HCT116 (cell line): Measurements from ENCODE around the gene HIGD1A. TPM values are rescaled to one million over a fixed set of nuclear protein-coding genes. Genes with fewer than 3 reads are reported as not detected.

Experiments used
- ATAC-seq: fragments of 200-7000 bp; cut with Tn5 transposase; 2 replicates; pipeline ENCODE4 v1.9.1; 2020; ENCODE audit warnings: mild to moderate bottlenecking, moderate library complexity
- BruUV-seq: library from RNA; stranded (reverse); fragments of 400-500 nt; replicated peaks from 2 replicates; lab custom pipeline; 2021; lab: Mats Ljungman, UMichigan
- CTCF ChIA-PET: fragments of 300-600 bp; sonication (Branson Sonifier 250); formaldehyde crosslinking; loops from one replicate; lab custom pipeline; 2021; ENCODE audit warnings: antibody characterized with exemption; lab: Charles Lee
- POLR2A ChIA-PET: fragments of 300-600, 350-600 bp; sonication (Branson Sonifier 250); formaldehyde crosslinking; loops from one replicate; lab custom pipeline; 2021; ENCODE audit warnings: antibody characterized with exemption; lab: Charles Lee
- RAD21 ChIA-PET, 2 experiments: fragments of 300-600 bp; sonication (Branson Sonifier 250); formaldehyde crosslinking; loops; one replicate each; lab custom pipeline; 2023; ENCODE audit warnings: low total read pairs in 2 of 2; ENCODE audit not compliant: uncharacterized antibody in 2 of 2, unreplicated experiment in 2 of 2, low non-redundant PET in 1 of 2; lab: Charles Lee
- DNase-seq: peaks from one replicate; pipeline ENCODE4 v3.0.0-alpha.2; 2010; ENCODE audit warnings: low read depth, low spot score
- H2AFZ ChIP-seq: fragments of 200-600 bp; shearing (Covaris generic), sonication (generic); 2 replicates; pipeline ENCODE4 v1.6.1; 2017; ENCODE audit warnings: low read depth, mixed run types, mixed read lengths, antibody characterized with exemption, low read length; ENCODE audit not compliant: poor library complexity, severe bottlenecking
- H3K27ac ChIP-seq: 2 replicates; pipeline ENCODE4 v1.5.1; 2012; ENCODE audit warnings: low read depth, low read length
- H3K27me3 ChIP-seq: fragments of 200-600 bp; sonication (generic); 2 replicates; pipeline ENCODE4 v1.6.1; 2016; ENCODE audit warnings: mixed run types, low read length, mixed read lengths; ENCODE audit not compliant: insufficient read depth
- H3K36me3 ChIP-seq, 2 experiments: fragments of 200-500 bp in 1 of 2; fragments of 200-600 bp in 1 of 2; sonication (Bioruptor generic) in 1 of 2; sonication (generic) in 1 of 2; 2 replicates each; pipeline versions ENCODE4 v1.5.1 to v1.6.1; 2014 to 2016; ENCODE audit warnings: low read length in 2 of 2, inconsistent platforms in 1 of 2, mixed read lengths in 1 of 2, mixed run types in 1 of 2; ENCODE audit not compliant: insufficient read depth in 2 of 2, control insufficient read depth in 1 of 2
- H3K4me1 ChIP-seq, 2 experiments: fragments of 200-600 bp in 1 of 2; sonication (generic) in 1 of 2; 2 replicates each; pipeline versions ENCODE4 v1.5.1 to v1.6.1; 2012 to 2017; ENCODE audit warnings: low read length in 2 of 2, inconsistent platforms in 1 of 2, mild to moderate bottlenecking in 1 of 2, mixed read lengths in 1 of 2, mixed run types in 1 of 2, moderate library complexity in 1 of 2; ENCODE audit not compliant: insufficient read depth in 2 of 2, control insufficient read depth in 1 of 2
- H3K4me2 ChIP-seq: fragments of 200-600 bp; sonication (generic); 2 replicates; pipeline ENCODE4 v1.6.1; 2017; ENCODE audit warnings: mixed run types, low read length, mixed read lengths
- H3K4me3 ChIP-seq, 2 experiments: fragments of 200-600 bp in 1 of 2; sonication (generic) in 1 of 2; replicated peaks in 1 of 2; 2 replicates each; pipeline ENCODE4 v1.5.1; 2011 to 2016; ENCODE audit warnings: low read length in 2 of 2, control low read depth in 1 of 2, low read depth in 1 of 2, mild to moderate bottlenecking in 1 of 2, mixed read lengths in 1 of 2, mixed run types in 1 of 2
- H3K79me2 ChIP-seq: fragments of 200-600 bp; sonication (generic); 2 replicates; pipeline ENCODE4 v1.6.1; 2017; ENCODE audit warnings: mild to moderate bottlenecking, mixed run types, low read length, moderate library complexity, mixed read lengths; ENCODE audit not compliant: insufficient read depth
- H3K9ac ChIP-seq: fragments of 200-600 bp; sonication (generic); 2 replicates; pipeline ENCODE4 v1.6.1; 2016; ENCODE audit warnings: low read length, mixed read lengths
- H3K9me2 ChIP-seq: fragments of 200-600 bp; sonication (generic), shearing (Covaris generic); 2 replicates; pipeline ENCODE4 v1.6.1; 2017; ENCODE audit warnings: mixed run types, mild to moderate bottlenecking, moderate library complexity; ENCODE audit not compliant: insufficient read depth
- H3K9me3 ChIP-seq, 2 experiments: fragments of 200-500 bp in 1 of 2; fragments of 200-600 bp in 1 of 2; sonication (Bioruptor generic) in 1 of 2; sonication (generic) in 1 of 2; 2 replicates each; pipeline ENCODE4 v1.6.1; 2014 to 2017; ENCODE audit warnings: low read length in 2 of 2, mixed read lengths in 2 of 2, inconsistent platforms in 1 of 2, low read depth in 1 of 2, mild to moderate bottlenecking in 1 of 2, mixed run types in 1 of 2, moderate library complexity in 1 of 2; ENCODE audit not compliant: control insufficient read depth in 1 of 2, insufficient read depth in 1 of 2
- H4K20me1 ChIP-seq: fragments of 200-600 bp; sonication (generic), shearing (Covaris generic); 2 replicates; pipeline ENCODE4 v1.6.1; 2017; ENCODE audit warnings: mixed run types, mild to moderate bottlenecking, moderate library complexity; ENCODE audit not compliant: insufficient read depth
- CEBPB ChIP-seq: IDR thresholded peaks from 2 replicates; pipeline ENCODE4 v1.6.1; 2012; ENCODE audit warnings: low read depth
- EGR1 ChIP-seq: IDR thresholded peaks from 2 replicates; pipeline ENCODE4 v1.6.1; 2012; ENCODE audit warnings: low read depth
- POLR2A ChIP-seq: IDR thresholded peaks from 2 replicates; pipeline ENCODE4 v1.7.0; 2011; ENCODE audit warnings: borderline replicate concordance; ENCODE audit not compliant: insufficient read depth, insufficient read length; ENCODE audit errors: extremely low read depth
- ZNF274 ChIP-seq: fragments of 200-500 bp; sonication (Bioruptor generic); IDR thresholded peaks from 2 replicates; pipeline ENCODE4 v1.6.1; 2014; ENCODE audit warnings: mild to moderate bottlenecking, low read depth, low read length, inconsistent platforms
- intact Hi-C: fragments of 100-400 bp; cut with micrococcal nuclease; formaldehyde crosslinking; loops from 2 replicates; pipeline ENCODE4 v1.10.0; 2022
- total RNA-seq: library from RNA; stranded (reverse); gene quantifications from one replicate; pipeline ENCODE4 v1.2.1, GENCODE V29; 2021; ENCODE audit not compliant: unreplicated experiment
- TF ChIP-seq, protein P1 (sequence below): IDR thresholded peaks from 2 replicates; pipeline ENCODE4 v1.6.1; 2012

Gene HIGD1A
- total RNA-seq, 1 experiment from 2014 or later: 71.2 TPM

DNA sequence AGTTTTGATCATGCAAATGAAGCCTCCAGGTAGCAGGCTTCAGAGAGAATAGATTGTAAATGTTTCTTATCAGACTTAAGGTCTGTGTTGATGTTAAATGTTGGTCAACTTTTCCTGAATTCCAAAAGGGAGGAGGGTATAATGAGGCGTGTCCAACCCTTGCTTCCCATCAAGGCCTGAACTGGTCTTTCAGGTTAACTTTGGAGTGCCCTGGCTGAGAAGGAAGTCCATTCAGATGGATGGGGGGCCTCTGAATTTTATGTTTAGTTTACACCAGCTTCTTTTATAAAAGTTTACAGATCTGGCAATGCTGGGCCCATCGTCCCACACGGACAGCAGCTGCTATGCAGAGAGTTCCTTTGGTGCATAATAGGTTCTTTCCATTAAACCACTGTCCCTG is 40.2 kb downstream of the HIGD1A start:
- H3K36me3 ChIP-seq: no peaks in the 10 kb centered on the region
- TF ChIP-seq EGR1 (no peak), POLR2A (no peak), ZNF274 (no peak)
- TF ChIP-seq, protein P1, sequence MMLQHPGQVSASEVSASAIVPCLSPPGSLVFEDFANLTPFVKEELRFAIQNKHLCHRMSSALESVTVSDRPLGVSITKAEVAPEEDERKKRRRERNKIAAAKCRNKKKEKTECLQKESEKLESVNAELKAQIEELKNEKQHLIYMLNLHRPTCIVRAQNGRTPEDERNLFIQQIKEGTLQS: no peak
- TF ChIP-seq, all 23 proteins: peak for 0
- DNase-seq (no peak), ATAC-seq (no peak)
- Histone ChIP-seq H3K9me3 (no peaks in the 10 kb centered on the region), H3K27me3 (no peaks in the 10 kb centered on the region), H3K9ac (no peak overlapping the region), H3K9me2 (no peaks in the 10 kb centered on the region), H2AFZ (no peak overlapping the region), H3K27ac (no peak overlapping the region), H3K79me2 (no peaks in the 10 kb centered on the region), H4K20me1 (no peaks in the 10 kb centered on the region), H3K4me2 (no peak overlapping the region), H3K4me3 (no peak overlapping the region), H3K4me1 (no peaks in the 10 kb centered on the region)
- POLR2A ChIA-PET: interaction anchor here (0.5 kb wide), 1 partner anchor 20 kb away, joined by 3 read pairs; no protein-coding TSS in a partner anchor
- intact Hi-C loops: no loop called here
- BruUV-seq: no TSS peak
- CTCF ChIA-PET: no interaction called here
- RAD21 ChIA-PET: no interaction called here

DNA sequence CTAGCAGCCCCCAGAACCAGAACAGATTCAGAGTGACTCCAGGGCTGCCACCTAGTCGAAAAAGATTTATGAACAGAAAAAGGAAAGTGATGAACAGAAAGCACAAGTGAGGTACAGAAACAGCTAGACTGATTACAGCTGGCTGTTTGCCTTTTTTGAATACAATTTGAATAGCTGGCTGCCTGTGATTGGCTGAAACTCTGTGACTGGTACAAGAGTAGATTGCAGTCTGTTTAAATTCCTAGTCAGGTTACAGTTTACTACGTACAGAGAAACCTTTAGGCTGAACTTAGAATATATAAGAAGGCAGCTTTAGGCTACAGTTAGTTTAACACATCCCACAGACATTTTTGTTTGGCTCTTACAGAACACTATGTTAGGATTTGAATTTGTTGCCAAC is 41.3 kb downstream of the HIGD1A start:
- Histone ChIP-seq H3K9me2 (no peaks in the 10 kb centered on the region), H3K9me3 (no peaks in the 10 kb centered on the region), H2AFZ (no peak overlapping the region), H3K27me3 (no peaks in the 10 kb centered on the region), H3K9ac (no peak overlapping the region), H3K4me2 (no peak overlapping the region), H3K79me2 (no peaks in the 10 kb centered on the region), H3K4me3 (no peak overlapping the region), H3K36me3 (no peaks in the 10 kb centered on the region)
- ATAC-seq (no peak), DNase-seq (no peak)
- no TSS peak for BruUV-seq
- intact Hi-C loops: no loop called here
- CTCF ChIA-PET: no interaction called here
- no peak for TF ChIP-seq CEBPB
- TF ChIP-seq EGR1: no peak
- TF ChIP-seq, all 23 proteins: peak for 0
- H3K4me1 ChIP-seq: no peaks in the 10 kb centered on the region
- ChIA-PET POLR2A (no interaction called here), RAD21 (no interaction called here)
- no peak overlapping the region for H3K27ac ChIP-seq
- H4K20me1 ChIP-seq: no peaks in the 10 kb centered on the region
